Panc1 (cell line): ENCODE measurements around the gene POTEI. TPM values are rescaled to one million over a fixed set of nuclear protein-coding genes. Genes with fewer than 3 reads are reported as not detected.
"Not testable (repeated sequence)": the region's sequence is repeated elsewhere in the genome, so short reads cannot be mapped to it uniquely, and the experiment has no call there.

Experiments used
- ATAC-seq: fragments of 200-7000 bp; cut with Tn5 transposase; 2 replicates; pipeline ENCODE4 v1.9.1; 2020; ENCODE audit warnings: mild to moderate bottlenecking, moderate library complexity
- BruUV-seq: library from RNA; stranded (reverse); fragments of 400-500 nt; replicated peaks from 2 replicates; lab custom pipeline; 2021; lab: Mats Ljungman, UMichigan
- CTCF ChIA-PET: fragments of 300-600 bp; sonication (Branson Sonifier 250); formaldehyde crosslinking; loops from one replicate; lab custom pipeline; 2022; ENCODE audit warnings: antibody characterized with exemption; lab: Charles Lee
- POLR2A ChIA-PET: fragments of 300-600 bp; sonication (Branson Sonifier 250); formaldehyde crosslinking; loops from one replicate; lab custom pipeline; 2022; ENCODE audit warnings: antibody characterized with exemption; lab: Charles Lee
- DNase-seq: peaks from one replicate; pipeline ENCODE4 v3.0.0-alpha.2; 2010; ENCODE audit warnings: low read depth, low spot score
- H3K27ac ChIP-seq: 2 replicates; pipeline ENCODE4 v1.5.1; 2011; ENCODE audit warnings: mild to moderate bottlenecking, low read length, inconsistent platforms
- H3K27me3 ChIP-seq: fragments of 200-500 bp; sonication (Bioruptor generic); 2 replicates; pipeline ENCODE4 v1.6.0; 2014; ENCODE audit warnings: low read length, inconsistent platforms; ENCODE audit not compliant: control insufficient read depth, insufficient read depth
- H3K36me3 ChIP-seq: fragments of 200-500 bp; sonication (Bioruptor generic); 2 replicates; pipeline ENCODE4 v1.5.1; 2014; ENCODE audit warnings: inconsistent platforms, mild to moderate bottlenecking, low read length, moderate library complexity; ENCODE audit not compliant: control insufficient read depth, insufficient read depth
- H3K4me1 ChIP-seq: 2 replicates; pipeline ENCODE4 v1.5.1; 2011; ENCODE audit warnings: inconsistent platforms, mild to moderate bottlenecking, low read length, moderate library complexity; ENCODE audit not compliant: control insufficient read depth, insufficient read depth
- H3K4me3 ChIP-seq, 2 experiments: 2 replicates each; pipeline ENCODE4 v1.5.1; 2011 to 2012; ENCODE audit warnings: low read depth in 2 of 2, low read length in 2 of 2, mild to moderate bottlenecking in 2 of 2, inconsistent platforms in 1 of 2, moderate library complexity in 1 of 2
- H3K9me3 ChIP-seq: fragments of 200-500 bp; sonication (Bioruptor generic); 2 replicates; pipeline ENCODE4 v1.5.1; 2014; ENCODE audit warnings: low read depth, mild to moderate bottlenecking, inconsistent platforms, low read length, moderate library complexity; ENCODE audit not compliant: control insufficient read depth, insufficient read depth
- in situ Hi-C: cut with HindIII; loops from 2 replicates; pipeline ENCODE4 v1.10.0; 2016; ENCODE audit warnings: low sequenced_read_pairs, low pct_unique_long_range_greater_than_20kb
- intact Hi-C: fragments of 100-400 bp; cut with micrococcal nuclease; formaldehyde crosslinking; loops from one replicate; pipeline ENCODE4 v1.10.0; 2022; ENCODE audit not compliant: unreplicated experiment
- total RNA-seq: library from RNA; stranded (reverse); gene quantifications from one replicate; pipeline ENCODE4 v1.2.1, GENCODE V29; 2021; ENCODE audit not compliant: unreplicated experiment

Gene POTEI
- total RNA-seq, 1 experiment from 2014 or later: 0.92 TPM

GRCh38 chr2:130527365-130527967 lies 18.3 kb upstream of the POTEI start:
- H3K4me3 ChIP-seq, ATAC-seq, H3K9me3 ChIP-seq, intact Hi-C loops, H3K27ac ChIP-seq, H3K4me1 ChIP-seq, DNase-seq, POLR2A ChIA-PET, BruUV-seq, H3K27me3 ChIP-seq, in situ Hi-C loops, CTCF ChIA-PET, H3K36me3 ChIP-seq: not testable (repeated sequence)

DNA sequence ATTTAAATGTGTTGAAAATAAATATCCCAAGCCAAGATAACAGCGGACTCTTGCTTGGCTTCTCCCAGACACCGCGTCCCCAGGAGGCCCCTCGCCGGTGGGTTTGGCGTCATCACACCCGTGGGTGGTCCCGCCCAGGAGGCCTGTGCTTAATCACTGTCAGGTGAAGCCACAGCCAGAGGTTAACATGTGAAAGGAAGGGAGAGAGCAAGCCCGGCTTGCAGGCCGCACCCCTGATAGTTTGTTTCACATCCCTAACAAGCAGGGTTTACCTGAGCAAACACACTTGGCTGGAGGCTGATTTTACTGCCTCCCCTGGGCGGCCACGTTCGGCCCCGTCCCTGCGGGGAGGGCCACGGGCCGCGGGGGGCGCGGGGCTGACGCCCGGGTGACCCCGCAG lies 13.3 kb upstream of the POTEI start:
- intact Hi-C loops, H3K27me3 ChIP-seq, CTCF ChIA-PET, H3K4me1 ChIP-seq, H3K36me3 ChIP-seq, ATAC-seq, H3K27ac ChIP-seq, DNase-seq, H3K4me3 ChIP-seq, in situ Hi-C loops, POLR2A ChIA-PET, BruUV-seq, H3K9me3 ChIP-seq: not testable (repeated sequence)

DNA sequence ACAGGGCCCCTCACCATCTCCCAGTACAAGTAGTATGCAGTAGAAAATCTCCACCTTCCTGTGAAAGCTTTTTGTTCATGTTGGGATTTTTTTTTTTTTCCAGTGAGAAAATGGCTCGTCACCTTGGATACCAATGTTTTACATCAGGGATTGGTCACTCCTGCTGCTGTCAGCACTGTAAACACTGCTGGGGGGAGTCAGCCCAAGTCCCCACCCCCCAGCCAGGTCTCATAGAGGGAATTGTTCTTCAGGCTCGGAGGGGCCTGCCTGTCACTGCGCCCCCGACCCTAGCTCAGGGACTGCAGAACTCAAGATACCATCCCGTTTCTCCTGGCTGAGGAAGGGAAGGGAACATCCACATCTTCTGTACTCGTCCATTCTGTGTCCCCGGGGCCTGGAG lies 11.9 kb upstream of the POTEI start, which contains the start of gene CFC1B:
Gene CFC1B (plus strand): TSS at position 231 of the 400 bp plus-strand sequence. CDS start 263 bp downstream, outside the sequence.
- H3K9me3 ChIP-seq, H3K36me3 ChIP-seq, H3K27me3 ChIP-seq, H3K4me3 ChIP-seq, POLR2A ChIA-PET, DNase-seq, BruUV-seq, in situ Hi-C loops, intact Hi-C loops, CTCF ChIA-PET, H3K4me1 ChIP-seq, ATAC-seq, H3K27ac ChIP-seq: not testable (repeated sequence)

DNA sequence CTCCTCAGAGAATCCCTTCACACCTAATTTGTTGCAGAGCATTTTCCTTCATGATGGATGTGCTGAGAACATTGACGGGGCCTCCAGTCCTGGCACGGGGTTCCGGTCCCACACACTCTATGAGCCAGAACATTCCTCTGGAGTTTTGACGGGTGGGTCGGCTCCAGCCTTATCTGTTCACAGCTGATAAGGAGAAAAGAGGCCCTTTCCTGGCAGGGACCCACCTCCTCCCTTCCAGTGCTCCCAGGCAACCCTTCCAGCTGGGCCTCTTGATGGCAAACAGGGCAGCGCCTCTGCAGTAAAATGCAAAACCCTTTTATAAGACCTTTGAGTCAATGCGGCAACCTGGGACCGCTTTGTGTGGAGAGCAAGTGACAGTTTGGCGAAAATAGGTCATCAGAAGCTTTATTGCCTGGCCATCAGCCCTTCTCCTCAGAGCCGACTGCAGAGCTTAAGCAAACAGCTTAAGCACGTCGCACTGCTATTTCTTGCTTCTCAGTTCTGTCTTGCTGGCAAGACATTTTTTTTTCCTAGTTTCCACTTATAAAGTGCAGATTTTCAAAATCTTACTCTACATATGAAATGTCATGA lies 9.5 kb upstream of the POTEI start:
- H3K27me3 ChIP-seq, ATAC-seq, H3K9me3 ChIP-seq, POLR2A ChIA-PET, H3K27ac ChIP-seq, H3K4me3 ChIP-seq, H3K36me3 ChIP-seq, intact Hi-C loops, DNase-seq, H3K4me1 ChIP-seq, BruUV-seq, CTCF ChIA-PET, in situ Hi-C loops: not testable (repeated sequence)

- POLR2A ChIA-PET, H3K36me3 ChIP-seq, H3K27me3 ChIP-seq, H3K4me1 ChIP-seq, intact Hi-C loops, in situ Hi-C loops, DNase-seq, CTCF ChIA-PET, H3K4me3 ChIP-seq, H3K27ac ChIP-seq, H3K9me3 ChIP-seq, BruUV-seq, ATAC-seq: not testable (repeated sequence)
These were observed 2.8 kb upstream of the POTEI start for GRCh38 chr2:130511747-130512451.

DNA sequence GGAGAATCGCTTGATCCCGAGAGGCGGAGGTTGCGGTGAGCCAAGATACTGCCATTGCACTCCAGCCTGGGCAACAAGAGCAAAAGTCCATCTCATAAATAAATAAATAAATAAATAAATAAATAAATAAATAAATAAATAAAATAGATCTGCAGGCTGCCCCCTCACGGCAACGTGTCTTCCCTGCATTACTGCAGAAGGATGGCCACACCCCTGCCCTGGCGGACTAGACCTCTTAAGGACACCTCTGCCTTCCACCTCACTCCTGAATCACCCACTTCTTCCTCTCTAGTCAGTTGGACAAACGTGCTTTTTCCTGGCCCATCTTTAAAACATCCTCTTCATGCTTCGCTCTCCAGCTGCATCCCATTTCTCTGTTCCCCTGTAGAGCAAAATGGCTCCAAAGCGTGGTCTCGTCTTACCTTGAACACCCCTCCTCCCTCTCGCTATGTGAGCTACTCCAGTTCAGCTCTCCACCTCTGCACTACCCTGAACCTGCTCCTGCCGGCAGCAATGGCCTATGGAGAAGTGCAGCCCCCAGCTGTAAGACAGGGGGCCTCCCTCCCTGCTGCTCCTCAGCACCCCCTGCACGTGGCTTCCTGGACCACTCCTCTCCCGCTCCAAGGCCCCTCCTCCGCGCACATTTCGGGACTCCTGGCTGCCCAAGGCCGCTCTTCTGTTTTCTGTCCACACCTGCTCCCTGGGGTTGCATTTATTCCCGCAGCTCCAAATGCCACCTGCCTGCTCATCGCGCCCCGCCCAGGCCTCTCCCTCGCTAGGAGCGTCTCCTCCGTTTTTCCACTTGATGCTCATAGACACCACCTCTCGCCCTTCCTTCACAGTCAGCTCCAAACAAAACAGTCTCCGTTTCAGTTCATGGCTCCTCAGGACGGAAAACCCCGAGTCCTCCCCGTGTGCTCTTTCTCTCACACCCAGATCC lies 1.9 kb upstream of the POTEI start:
- H3K4me1 ChIP-seq, H3K9me3 ChIP-seq, POLR2A ChIA-PET, ATAC-seq, DNase-seq, BruUV-seq, H3K27me3 ChIP-seq, CTCF ChIA-PET, H3K27ac ChIP-seq, H3K4me3 ChIP-seq, intact Hi-C loops, in situ Hi-C loops, H3K36me3 ChIP-seq: not testable (repeated sequence)
